Frontal cortex (tissue), 4 donors: ENCODE data around the gene DDX3X. TPM values are rescaled to one million over a fixed set of nuclear protein-coding genes. Genes with fewer than 3 reads are reported as not detected.
"Not testable (repeated sequence)": the region's sequence is repeated elsewhere in the genome, so short reads cannot be mapped to it uniquely, and the experiment has no call there.

Experiments
- DNase-seq, 2 donors: peaks; one replicate each; pipeline ENCODE4 v3.0.0; 2012; ENCODE audit warnings: low spot score in 2 of 2
- FAIRE-seq: peaks from 2 replicates; lab custom pipeline; 2012; peaks lifted over from hg19 to GRCh38; lab: Jason Lieb, UNC
- small RNA-seq: library from RNA; depleted of rRNA; stranded (forward); fragments of <200 nt; gene quantifications from one replicate; pipeline ENCODE3, GENCODE V24; 2014
- total RNA-seq: library from RNA; depleted of rRNA; stranded (reverse); fragments of >200 nt; gene quantifications from one replicate; pipeline ENCODE4 v1.2.3, GENCODE V29; 2014
- donor health status: control.
- donor health status: control.
- donor health status: control.

DDX3X gene
- total RNA-seq, 1 donor from 2014 or later, result 208 TPM

DNA sequence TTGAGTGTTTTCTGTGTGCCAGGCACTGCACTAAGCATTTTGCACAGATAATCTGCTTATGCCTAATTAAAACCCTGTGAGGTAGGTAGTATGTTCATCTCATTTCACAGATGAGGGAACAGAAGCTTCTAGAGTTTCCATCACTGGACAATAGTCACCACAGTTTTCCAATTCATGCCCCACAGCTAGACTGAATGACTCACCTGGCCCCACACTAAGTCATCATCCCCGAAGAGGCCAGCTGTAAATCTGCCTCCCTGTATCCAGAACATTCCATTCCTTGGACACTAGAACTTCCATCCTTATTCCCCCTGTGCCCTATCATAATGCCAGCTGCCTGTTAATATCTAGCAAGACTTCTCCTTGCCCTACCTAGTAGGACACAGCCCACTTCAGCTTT is 72.2 kb downstream of the DDX3X start:
- DNase-seq (no peak), FAIRE-seq (no peak)

DNA sequence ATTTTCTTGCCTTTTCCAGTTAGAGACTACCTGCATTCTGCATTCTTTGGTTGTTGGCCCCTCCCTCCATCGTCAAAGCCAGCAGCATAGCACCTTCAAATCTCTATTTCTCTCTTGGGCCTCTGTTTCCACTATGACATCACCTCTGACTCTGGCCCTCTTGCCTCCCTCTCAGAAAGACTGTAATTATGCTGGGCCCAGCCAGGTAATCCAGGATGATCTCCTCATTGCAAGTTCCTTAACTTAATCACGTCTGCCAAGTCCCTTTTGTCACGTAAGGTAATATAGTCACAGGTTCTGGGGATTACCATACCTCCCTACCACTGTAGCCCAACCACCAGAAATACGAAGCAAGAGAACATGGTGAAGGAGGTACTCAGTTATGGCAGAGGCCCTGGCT is 73.9 kb downstream of the DDX3X start:
- DNase-seq (no peak), FAIRE-seq (no peak)

DNA sequence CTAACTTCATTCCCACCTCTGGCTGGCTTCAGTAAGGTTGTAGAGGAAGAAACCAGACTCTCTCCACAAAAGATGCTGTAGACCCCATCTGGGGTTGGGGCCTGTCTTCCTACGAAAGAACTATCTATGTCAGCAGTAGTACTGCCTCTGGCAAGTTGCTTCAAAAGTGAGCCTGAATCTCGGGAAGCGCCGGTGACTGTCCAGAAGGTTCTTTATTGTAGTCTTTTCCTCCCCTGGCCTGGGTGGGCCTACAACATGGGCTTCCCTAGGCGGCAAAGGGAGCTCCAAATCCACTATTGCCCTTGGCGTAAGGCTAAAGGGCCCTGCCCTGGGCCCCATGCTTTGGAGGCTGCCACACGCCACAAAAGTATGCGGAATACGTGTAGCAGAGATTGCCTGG is 74.6 kb downstream of the DDX3X start:
- DNase-seq (no peak), FAIRE-seq (no peak)

DNA sequence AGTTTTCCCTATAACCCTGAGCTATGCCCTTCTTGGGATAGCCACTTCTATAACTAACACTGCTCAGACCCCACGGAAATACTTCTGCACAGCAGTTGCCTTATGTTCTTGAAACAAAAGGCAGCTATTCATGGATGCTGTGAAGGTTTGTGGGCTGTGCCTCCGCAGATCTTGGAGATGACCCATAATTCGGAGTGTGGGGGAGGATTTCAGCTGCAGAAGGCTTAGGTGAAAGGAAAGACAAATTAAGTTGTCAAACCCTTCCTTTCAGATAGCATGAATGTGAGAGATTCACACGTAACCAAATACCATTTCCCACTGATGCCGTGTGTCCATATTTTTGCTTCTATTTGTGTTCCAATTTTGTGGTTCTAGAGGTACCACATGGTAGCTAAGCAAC is 75.0 kb downstream of the DDX3X start:
- FAIRE-seq, result no peak
- DNase-seq, result no peak

DNA sequence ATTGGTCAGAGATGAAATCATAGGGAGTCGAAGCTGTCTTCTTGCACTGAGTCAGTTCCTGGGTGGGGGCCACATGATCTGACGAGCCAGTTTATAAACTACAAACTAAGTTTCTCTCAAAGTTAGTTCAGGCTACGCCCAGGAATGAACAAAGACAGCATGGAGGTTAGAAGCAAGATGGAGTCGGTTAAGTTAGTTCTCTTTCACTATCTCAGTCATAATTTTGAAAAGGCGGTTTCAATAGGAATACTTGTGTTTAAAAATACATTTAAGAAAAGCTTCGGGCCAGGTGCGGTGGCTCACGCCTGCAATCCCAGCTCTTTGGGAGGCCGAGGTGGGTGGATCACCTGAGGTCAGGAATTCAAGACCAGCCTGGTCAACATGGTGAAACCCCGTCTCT is 77.3 kb downstream of the DDX3X start:
- FAIRE-seq, DNase-seq: not testable (repeated sequence)

DNA sequence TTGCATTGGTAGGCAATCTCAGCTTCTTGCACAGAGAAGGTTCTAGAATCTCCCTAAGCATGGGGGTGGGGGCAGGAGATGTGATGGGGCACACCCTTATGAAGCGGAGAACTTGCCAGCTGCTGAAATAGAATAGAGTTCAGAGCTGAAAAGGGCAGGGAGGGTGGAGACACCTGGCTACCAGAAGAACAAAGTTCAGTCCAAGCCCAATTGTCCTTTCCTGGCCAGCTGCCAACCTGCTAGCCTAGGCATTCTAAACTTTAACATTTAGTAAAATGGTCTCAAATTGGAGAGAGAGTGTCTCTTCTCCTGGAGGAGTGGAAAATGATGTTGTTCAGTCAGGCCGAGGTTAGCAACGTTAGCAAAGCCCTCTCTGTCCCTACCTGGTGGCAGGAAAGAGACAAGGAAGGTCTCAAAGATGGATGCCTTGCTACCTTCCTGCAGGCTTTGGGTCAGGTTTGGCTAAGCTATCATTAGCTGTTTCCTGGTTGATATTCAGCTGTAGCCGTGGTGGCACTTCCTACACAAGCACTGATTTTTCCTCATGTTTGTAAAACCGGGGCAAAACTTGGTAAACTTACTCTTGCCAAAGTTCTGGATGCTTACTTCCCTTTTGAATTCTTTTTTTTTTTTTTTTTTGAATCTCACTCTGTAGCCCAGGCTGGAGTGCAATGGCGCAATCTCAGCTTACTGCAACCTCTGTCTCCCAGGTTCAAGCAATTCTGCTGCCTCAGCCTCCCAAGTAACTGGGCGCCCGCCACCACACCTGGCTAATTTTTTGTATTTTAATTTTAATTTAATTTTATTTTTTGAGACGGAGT is 78.5 kb downstream of the DDX3X start:
- no peak for DNase-seq
- FAIRE-seq, result no peak

Small RNA genes lying within 50 kb of the gene (small RNA-seq; reads per million reads assigned to genes)
- gene RF00019, result not detected
- gene RNA5SP502, result not detected

Other genes with a start within 250 kb of the DDX3X start
- gene USP9X, start 248.7 kb upstream of the DDX3X start, total RNA-seq, result 174 TPM
- gene NYX, start 113.2 kb downstream of the DDX3X start, total RNA-seq, result not detected